ENCODE results near the gene MMP12.

DNA sequence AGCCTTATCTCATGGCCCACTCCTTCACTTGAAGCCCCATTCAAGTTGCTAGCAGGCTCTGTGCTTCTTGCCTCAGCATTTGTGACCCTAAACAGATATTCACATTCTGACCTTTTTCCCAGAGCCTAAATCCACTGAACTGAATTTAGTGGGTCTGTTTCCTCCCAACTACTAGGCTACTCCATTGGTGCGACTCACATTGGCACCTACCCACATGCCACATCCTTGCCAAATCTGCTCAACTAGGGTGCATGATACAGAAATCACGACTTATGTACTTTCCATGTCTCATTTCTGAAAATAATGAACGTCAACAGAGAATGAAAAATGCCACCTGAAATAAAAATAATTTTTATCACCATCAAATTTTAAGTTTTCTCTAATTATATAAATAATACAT, 8.4 kb upstream of the MMP12 start:
- TF ChIP-seq POLR2A (IDR thresholded peaks at IDR 0.05; ENCODE audit: extremely low read depth, insufficient read length) = no peak
- TF ChIP-seq CTCF (IDR thresholded peaks at IDR 0.05; ENCODE audit: low read depth, low read length) = no peak

Data from NB4 (cell line).